ENCODE results near the gene DUSP22. TPM values are rescaled to one million over a fixed set of nuclear protein-coding genes. Genes with fewer than 3 reads are reported as not detected.

The DUSP22 gene
- total RNA-seq, 3 donors from 2014 or later, result 27.5 to 80.6 (median 29.1) TPM

GRCh38 chr6:302760-303159 lies 10.5 kb downstream of the DUSP22 start:
- no peak for DNase-seq
- no peaks in the 10 kb centered on the region for H3K4me1 ChIP-seq (ENCODE audit: low read depth)
- no peak for ATAC-seq
- intact Hi-C loops (cut with DNase I, micrococcal nuclease), result no loop called here
- H3K4me3 ChIP-seq, result no peak overlapping the region
- H3K36me3 ChIP-seq (ENCODE audit: low read depth), result no peaks in the 10 kb centered on the region
- TF ChIP-seq CTCF (IDR thresholded peaks at IDR 0.05), result no peak
- H3K9me3 ChIP-seq, result peaks cover 10% of the 10 kb centered on the region

- no peak for ATAC-seq
- H3K9me3 ChIP-seq, result peaks cover 10% of the 10 kb centered on the region
- H3K4me1 ChIP-seq (ENCODE audit: low read depth), result no peaks in the 10 kb centered on the region
- H3K4me3 ChIP-seq, result no peak overlapping the region
- intact Hi-C loops (cut with DNase I, micrococcal nuclease), result no loop called here
- no peaks in the 10 kb centered on the region for H3K36me3 ChIP-seq (ENCODE audit: low read depth)
- no peak for DNase-seq
- TF ChIP-seq CTCF (IDR thresholded peaks at IDR 0.05), result no peak
Observed at GRCh38 chr6:303263-303662, 11.0 kb downstream of the DUSP22 start.

GRCh38 chr6:303948-304558 lies 11.8 kb downstream of the DUSP22 start:
- ATAC-seq, result no peak

GRCh38 chr6:304833-305370 lies 12.6 kb downstream of the DUSP22 start:
- Histone ChIP-seq H3K4me1 (ENCODE audit: low read depth) (no peaks in the 10 kb centered on the region), H3K36me3 (ENCODE audit: low read depth) (no peaks in the 10 kb centered on the region), H3K9me3 (peaks cover 12% of the 10 kb centered on the region), H3K4me3 (no peak overlapping the region)
- intact Hi-C loops (cut with DNase I, micrococcal nuclease), result no loop called here
- no peak for ATAC-seq
- TF ChIP-seq CTCF (IDR thresholded peaks at IDR 0.05), result no peak
- no peak for DNase-seq

More at GRCh38 chr6:303948-304558, 11.8 kb downstream of the DUSP22 start:
- intact Hi-C loops (cut with DNase I, micrococcal nuclease), result no loop called here
- no peak for TF ChIP-seq CTCF (IDR thresholded peaks at IDR 0.05)
- DNase-seq, result no peak
- Histone ChIP-seq H3K4me3 (no peak overlapping the region), H3K9me3 (peaks cover 12% of the 10 kb centered on the region), H3K4me1 (ENCODE audit: low read depth) (no peaks in the 10 kb centered on the region), H3K36me3 (ENCODE audit: low read depth) (no peaks in the 10 kb centered on the region)

GRCh38 chr6:305371-306206 lies 13.3 kb downstream of the DUSP22 start:
- Histone ChIP-seq H3K4me1 (ENCODE audit: low read depth) (no peaks in the 10 kb centered on the region), H3K4me3 (no peak overlapping the region), H3K36me3 (ENCODE audit: low read depth) (no peaks in the 10 kb centered on the region), H3K9me3 (peaks cover 10% of the 10 kb centered on the region)
- peak; percentile 9 for ATAC-seq
- DNase-seq, result no peak
- intact Hi-C loops (cut with DNase I, micrococcal nuclease), result no loop called here
- TF ChIP-seq CTCF (IDR thresholded peaks at IDR 0.05), result no peak

Data from mucosa of descending colon (tissue), 3 donors.